ENCODE data around the gene IPMK.
A peak's percentile ranks its signal among the peaks of the same experiment; 100 is the strongest.

IPMK gene

DNA sequence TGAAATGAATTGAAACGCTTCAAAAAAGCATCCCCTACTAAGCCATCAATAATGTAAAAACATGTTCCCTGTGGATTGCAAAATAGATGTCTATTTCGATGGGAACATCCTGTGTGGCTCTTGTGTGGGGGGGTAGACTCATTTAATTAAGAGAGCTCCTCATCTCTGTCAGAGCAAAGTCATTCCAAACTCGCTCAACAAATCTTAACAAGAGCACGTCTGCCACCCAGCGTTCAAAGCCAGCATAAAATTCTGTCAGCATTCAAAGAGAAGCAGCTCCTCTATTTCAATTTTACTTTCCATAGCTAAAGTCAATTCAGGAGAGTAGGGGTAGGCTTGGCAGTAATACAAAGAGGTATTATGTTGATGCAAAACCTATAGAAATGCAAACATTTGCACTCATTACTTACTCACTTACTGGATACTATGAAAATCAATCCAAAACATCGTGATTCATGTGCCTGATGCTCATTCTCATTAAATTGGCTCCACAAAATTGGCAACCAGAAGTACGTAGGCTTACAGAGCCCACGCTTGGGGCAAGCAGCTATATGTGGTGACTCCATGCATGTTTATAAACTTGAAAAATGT, 114.9 kb downstream of the IPMK start:
- DNase-seq, result peak; percentile 17

- DNase-seq, result no peak
These were observed 117.4 kb downstream of the IPMK start for GRCh38 chr10:58150290-58150689.

DNA sequence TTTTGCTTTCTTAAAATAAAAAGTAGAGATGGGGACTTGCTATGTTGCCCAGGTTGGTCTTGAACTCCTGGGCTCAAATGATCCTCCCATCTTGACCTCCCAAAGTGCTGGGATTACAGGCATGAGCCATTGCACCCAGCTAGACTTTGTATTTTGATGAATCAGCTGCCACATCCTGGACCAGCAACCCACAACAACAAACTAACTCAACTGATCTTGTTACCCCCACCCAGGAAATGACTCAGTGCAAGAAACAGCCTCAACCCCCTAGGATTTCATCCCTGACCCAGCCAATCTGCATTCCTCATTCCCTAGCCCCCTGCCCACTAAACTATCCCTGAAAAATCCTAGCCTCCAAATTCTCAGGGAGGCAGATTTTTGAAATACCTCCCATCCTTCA, 123.8 kb downstream of the IPMK start:
- DNase-seq, result no peak

Measured in stimulated activated CD4-positive, alpha-beta T cell treated with anti-CD3 and anti-CD28 coated beads, Interleukin-4, amount 100 ng/mL, for 24 hours (primary cell).